GM23338 (cell line): Measurements from ENCODE around the gene SELENOT. TPM values are rescaled to one million over a fixed set of nuclear protein-coding genes. Genes with fewer than 3 reads are reported as not detected.

Source experiments
- ATAC-seq: fragments of 200-7000 bp; cut with Tn5 transposase; 3 replicates; pipeline ENCODE4 v1.9.1; 2020
- DNase-seq: peaks from one replicate; pipeline ENCODE4 v3.0.0-alpha.2; 2015; ENCODE audit warnings: low spot score
- H2AFZ ChIP-seq: fragments of 200-600 bp; sonication (generic); 2 replicates; pipeline ENCODE4 v1.8.0; 2016; ENCODE audit warnings: antibody characterized with exemption, mild to moderate bottlenecking, moderate library complexity
- H3F3A ChIP-seq: fragments of 200-600 bp; sonication (generic); replicated peaks from 2 replicates; pipeline ENCODE4 v1.8.0; 2017; ENCODE audit warnings: antibody characterized with exemption, mixed run types, low read depth
- H3K27ac ChIP-seq: fragments of 200-600 bp; sonication (generic); 2 replicates; pipeline ENCODE4 v1.6.1; 2016; ENCODE audit warnings: low read depth
- H3K27me3 ChIP-seq: fragments of 200-600 bp; sonication (generic); 2 replicates; pipeline ENCODE4 v1.8.0; 2016; ENCODE audit warnings: mild to moderate bottlenecking, mixed run types, moderate library complexity; ENCODE audit not compliant: insufficient read depth
- H3K36me3 ChIP-seq: fragments of 200-600 bp; sonication (generic); 2 replicates; pipeline ENCODE4 v1.8.0; 2016; ENCODE audit warnings: mild to moderate bottlenecking; ENCODE audit not compliant: insufficient read depth
- H3K4me1 ChIP-seq: fragments of 200-600 bp; sonication (generic); 2 replicates; pipeline ENCODE4 v1.8.0; 2016; ENCODE audit warnings: mild to moderate bottlenecking, moderate library complexity; ENCODE audit not compliant: insufficient read depth
- H3K4me2 ChIP-seq: fragments of 200-600 bp; sonication (generic); 2 replicates; pipeline ENCODE4 v1.7.1; 2017; ENCODE audit warnings: mixed run types
- H3K4me3 ChIP-seq: fragments of 200-600 bp; sonication (generic); 2 replicates; pipeline ENCODE4 v1.6.1; 2016; ENCODE audit warnings: mixed run types
- H3K79me2 ChIP-seq: fragments of 200-600 bp; sonication (generic); replicated peaks from 2 replicates; pipeline ENCODE4 v1.8.0; 2017; ENCODE audit warnings: mild to moderate bottlenecking; ENCODE audit not compliant: insufficient read depth
- H3K9me2 ChIP-seq: fragments of 200-600 bp; sonication (generic); 2 replicates; pipeline ENCODE4 v1.8.0; 2017; ENCODE audit not compliant: insufficient read depth
- H4K20me1 ChIP-seq: fragments of 200-600 bp; sonication (generic); replicated peaks from 2 replicates; pipeline ENCODE4 v1.8.0; 2017; ENCODE audit warnings: mild to moderate bottlenecking; ENCODE audit not compliant: insufficient read depth
- H3K27ac Mint-ChIP-seq: 2 replicates; pipeline ENCODE4 v1.8.0; 2020; ENCODE audit warnings: inconsistent platforms, mild to moderate bottlenecking, moderate library complexity, mixed read lengths
- H3K27me3 Mint-ChIP-seq: 3 replicates; pipeline ENCODE4 v1.8.0; 2022; ENCODE audit warnings: low read depth, mild to moderate bottlenecking, moderate library complexity, mixed read lengths, inconsistent platforms; ENCODE audit not compliant: insufficient read depth, poor library complexity
- H3K36me3 Mint-ChIP-seq: 3 replicates; pipeline ENCODE4 v1.8.0; 2021; ENCODE audit warnings: low read depth, mild to moderate bottlenecking, inconsistent platforms, moderate library complexity, mixed read lengths
- H3K4me1 Mint-ChIP-seq: 3 replicates; pipeline ENCODE4 v1.8.0; 2020; ENCODE audit warnings: mild to moderate bottlenecking, inconsistent platforms, mixed read lengths
- H3K4me3 Mint-ChIP-seq: 3 replicates; pipeline ENCODE4 v1.8.0; 2021; ENCODE audit warnings: moderate library complexity, mild to moderate bottlenecking, inconsistent platforms, mixed read lengths
- H3K9me3 Mint-ChIP-seq: 3 replicates; pipeline ENCODE4 v1.8.0; 2020; ENCODE audit warnings: moderate library complexity, mild to moderate bottlenecking, inconsistent platforms, mixed read lengths
- EZH2 ChIP-seq: fragments of 200-600 bp; sonication (generic); IDR thresholded peaks from one replicate; pipeline ENCODE4 v1.8.0; 2017; ENCODE audit warnings: antibody characterized with exemption, mild to moderate bottlenecking, low read depth; ENCODE audit not compliant: unreplicated experiment
- EZH2phosphoT487 ChIP-seq: fragments of 200-600 bp; sonication (generic); IDR thresholded peaks from one replicate; pipeline ENCODE4 v1.8.1; 2018; ENCODE audit warnings: antibody characterized with exemption; ENCODE audit not compliant: unreplicated experiment
- REST ChIP-seq: IDR thresholded peaks from one replicate; pipeline ENCODE4 v1.6.1; 2018; ENCODE audit warnings: antibody characterized with exemption; ENCODE audit not compliant: unreplicated experiment
- STAT1 ChIP-seq: IDR thresholded peaks from one replicate; pipeline ENCODE4 v1.6.1; 2016; ENCODE audit warnings: antibody characterized with exemption; ENCODE audit not compliant: unreplicated experiment
- ZNF114 ChIP-seq: fragments of 250-450 bp; sonication (Bioruptor Pico); IDR thresholded peaks from 2 replicates; pipeline ENCODE4 v1.5.0; 2020; ENCODE audit warnings: mild to moderate bottlenecking, moderate library complexity
- ZNF331 ChIP-seq: fragments of 250-450 bp; sonication (Bioruptor Pico); IDR thresholded peaks from 2 replicates; pipeline ENCODE4 v1.5.0; 2020; ENCODE audit warnings: low read depth, mild to moderate bottlenecking, moderate library complexity
- ZNF462 ChIP-seq: fragments of 250-450 bp; sonication (Bioruptor Pico); IDR thresholded peaks from 2 replicates; pipeline ENCODE4 v1.5.0; 2020; ENCODE audit warnings: mild to moderate bottlenecking, moderate library complexity
- polyA plus RNA-seq: library from polyadenylated mRNA; unstranded; fragments of >200 nt; fragmentation: Nextera tagmentation; extraction: Ambion mirVana; gene quantifications from 2 replicates; pipeline ENCODE4 v1.2.1, GENCODE V29; 2016
- total RNA-seq: library from RNA; depleted of rRNA; stranded (reverse); fragments of >200 nt; shearing (Covaris generic); gene quantifications from 2 replicates; pipeline ENCODE4 v1.2.3, GENCODE V29; 2014
- TF ChIP-seq, protein P1 (sequence below), 2 experiments: fragments of 200-600 bp in 1 of 2; sonication (generic) in 1 of 2; conservative IDR thresholded peaks; 2 replicates each; pipeline versions ENCODE4 v1.5.1 to v1.6.1; 2016 to 2017; ENCODE audit warnings: antibody characterized with exemption in 2 of 2, low read depth in 2 of 2, mild to moderate bottlenecking in 2 of 2, moderate library complexity in 1 of 2

The SELENOT gene
- total and polyA plus RNA-seq, 2 experiments from 2014 or later, result 56.1 to 61.3 TPM

DNA sequence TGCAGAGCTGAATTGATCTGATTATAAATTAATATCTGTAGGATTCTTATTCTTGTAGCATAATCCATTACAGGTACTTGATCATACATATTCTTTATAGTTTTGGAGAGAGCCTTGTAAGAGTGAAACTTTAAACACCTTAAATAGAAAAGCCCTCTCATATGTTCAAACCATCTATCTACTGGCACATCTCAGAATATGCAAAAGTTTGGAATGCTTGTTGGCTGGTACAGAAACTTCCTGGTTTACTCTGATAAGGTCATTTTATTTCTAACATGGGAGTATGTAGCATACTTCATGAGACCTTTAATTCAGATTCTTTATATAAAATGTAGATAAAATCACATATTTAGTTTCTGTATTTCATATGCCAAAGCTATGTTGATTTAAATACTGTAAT lies 21.9 kb upstream of the SELENOT start:
- Mint-ChIP-seq H3K27me3 (peaks cover 1% of the 10 kb centered on the region), H3K4me3 (no peak overlapping the region), H3K9me3 (no peaks in the 10 kb centered on the region), H3K27ac (no peak overlapping the region), H3K36me3 (peaks cover 64% of the 10 kb centered on the region), H3K4me1 (no peaks in the 10 kb centered on the region)
- Histone ChIP-seq H3K9me2 (no peaks in the 10 kb centered on the region), H3K79me2 (no peaks in the 10 kb centered on the region), H3K36me3 (peaks cover 30% of the 10 kb centered on the region; the same call in 1 of the 2 replicates), H3K27me3 (no peaks in the 10 kb centered on the region), H3K4me3 (no peak overlapping the region), H3F3A (no peaks in the 10 kb centered on the region; the same call in 1 of the 2 replicates), H3K27ac (no peak overlapping the region), H4K20me1 (no peaks in the 10 kb centered on the region; the same call in 1 of the 2 replicates), H3K4me1 (no peaks in the 10 kb centered on the region), H2AFZ (no peak overlapping the region), H3K4me2 (no peak overlapping the region)
- ATAC-seq (no peak), DNase-seq (no peak)
- no peak for TF ChIP-seq STAT1
- TF ChIP-seq ZNF114, result no peak
- TF ChIP-seq ZNF462 (CRISPR knock-in tag), result no peak
- TF ChIP-seq EZH2, result no peak
- TF ChIP-seq ZNF331 (CRISPR knock-in tag), result no peak
- TF ChIP-seq, protein P1, sequence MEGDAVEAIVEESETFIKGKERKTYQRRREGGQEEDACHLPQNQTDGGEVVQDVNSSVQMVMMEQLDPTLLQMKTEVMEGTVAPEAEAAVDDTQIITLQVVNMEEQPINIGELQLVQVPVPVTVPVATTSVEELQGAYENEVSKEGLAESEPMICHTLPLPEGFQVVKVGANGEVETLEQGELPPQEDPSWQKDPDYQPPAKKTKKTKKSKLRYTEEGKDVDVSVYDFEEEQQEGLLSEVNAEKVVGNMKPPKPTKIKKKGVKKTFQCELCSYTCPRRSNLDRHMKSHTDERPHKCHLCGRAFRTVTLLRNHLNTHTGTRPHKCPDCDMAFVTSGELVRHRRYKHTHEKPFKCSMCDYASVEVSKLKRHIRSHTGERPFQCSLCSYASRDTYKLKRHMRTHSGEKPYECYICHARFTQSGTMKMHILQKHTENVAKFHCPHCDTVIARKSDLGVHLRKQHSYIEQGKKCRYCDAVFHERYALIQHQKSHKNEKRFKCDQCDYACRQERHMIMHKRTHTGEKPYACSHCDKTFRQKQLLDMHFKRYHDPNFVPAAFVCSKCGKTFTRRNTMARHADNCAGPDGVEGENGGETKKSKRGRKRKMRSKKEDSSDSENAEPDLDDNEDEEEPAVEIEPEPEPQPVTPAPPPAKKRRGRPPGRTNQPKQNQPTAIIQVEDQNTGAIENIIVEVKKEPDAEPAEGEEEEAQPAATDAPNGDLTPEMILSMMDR (conservative IDR thresholded peaks at IDR 0.05; ENCODE audit: low read depth in 2 of 2), result no peak
- TF ChIP-seq REST, result no peak
- no peak for TF ChIP-seq EZH2phosphoT487
